GM21390 (cell line): ENCODE measurements around the gene BIK.

ENCODE experiments used
- ATAC-seq: cut with Tn5 transposase; IDR thresholded peaks from one replicate; pipeline ENCODE4 v1.9.1; 2021; ENCODE audit not compliant: unreplicated experiment

Gene BIK, protein sequence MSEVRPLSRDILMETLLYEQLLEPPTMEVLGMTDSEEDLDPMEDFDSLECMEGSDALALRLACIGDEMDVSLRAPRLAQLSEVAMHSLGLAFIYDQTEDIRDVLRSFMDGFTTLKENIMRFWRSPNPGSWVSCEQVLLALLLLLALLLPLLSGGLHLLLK

GRCh38 chr22:43110444-43110926 lies at the start of gene BIK:
TSS of gene BIK (plus strand) at chr22:43110750. CDS start at chr22:43124023, 13,273 bp downstream.
- peak; percentile 41 for ATAC-seq

DNA sequence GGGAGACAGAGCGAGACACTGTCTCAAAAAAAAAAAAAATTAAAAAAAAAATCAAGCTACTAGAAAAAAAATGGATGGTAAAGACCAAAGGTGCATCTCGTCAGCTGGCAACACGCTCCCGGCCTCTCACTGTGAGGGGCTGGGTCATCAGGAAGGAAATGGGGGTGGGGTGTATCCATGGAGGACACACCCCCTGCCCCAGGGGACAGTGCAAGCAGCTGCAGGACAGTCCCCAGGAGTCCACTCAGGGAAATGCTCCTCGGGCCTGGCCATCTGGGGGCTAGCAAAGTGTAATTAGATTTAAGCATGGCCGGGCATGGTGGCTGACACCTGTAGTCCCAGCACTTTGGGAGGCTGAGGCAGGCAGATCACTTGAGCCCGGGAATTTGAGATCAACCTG lies 44.4 kb upstream of the BIK start:
- no peak for ATAC-seq

- ATAC-seq = no peak
These were observed 43.6 kb upstream of the BIK start for GRCh38 chr22:43066844-43067385.

DNA sequence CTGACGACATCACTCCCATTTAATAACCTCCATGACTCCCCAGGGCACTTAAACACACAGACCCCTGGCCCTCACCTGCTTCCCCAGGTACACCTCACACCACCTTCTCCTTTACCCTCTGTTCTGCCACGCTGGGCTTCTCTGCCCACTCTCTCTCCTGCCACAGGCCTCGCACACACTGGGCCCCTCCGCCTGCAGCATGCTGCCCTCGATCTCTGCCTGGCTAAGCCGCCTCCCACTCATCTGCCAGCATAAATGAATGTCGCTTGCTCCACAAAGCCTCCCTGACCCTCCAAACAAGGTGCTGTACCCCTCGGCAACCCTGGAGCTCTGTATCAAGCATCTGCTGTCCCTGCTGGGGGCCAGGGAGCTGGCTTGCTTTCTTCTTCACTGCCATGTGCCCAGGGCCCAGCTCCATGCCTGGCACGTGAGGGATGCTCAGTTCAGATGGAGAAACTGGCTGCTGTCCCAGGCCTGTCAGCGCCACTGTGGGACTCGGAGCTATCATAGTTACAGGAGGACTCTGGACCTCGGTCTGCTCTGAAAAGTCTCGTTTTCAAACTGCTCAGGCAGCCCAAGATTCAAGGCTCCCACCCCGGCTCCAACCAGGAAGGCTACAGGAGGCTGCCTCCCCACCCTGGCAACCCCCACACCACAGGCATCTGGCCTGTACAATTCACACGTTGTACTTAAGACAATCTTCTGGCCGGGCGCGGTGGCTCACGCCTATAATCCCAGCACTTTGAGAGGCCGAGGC lies 33.3 kb upstream of the BIK start:
- no peak for ATAC-seq

GRCh38 chr22:43078522-43078921 lies 32.0 kb upstream of the BIK start:
- ATAC-seq = no peak

DNA sequence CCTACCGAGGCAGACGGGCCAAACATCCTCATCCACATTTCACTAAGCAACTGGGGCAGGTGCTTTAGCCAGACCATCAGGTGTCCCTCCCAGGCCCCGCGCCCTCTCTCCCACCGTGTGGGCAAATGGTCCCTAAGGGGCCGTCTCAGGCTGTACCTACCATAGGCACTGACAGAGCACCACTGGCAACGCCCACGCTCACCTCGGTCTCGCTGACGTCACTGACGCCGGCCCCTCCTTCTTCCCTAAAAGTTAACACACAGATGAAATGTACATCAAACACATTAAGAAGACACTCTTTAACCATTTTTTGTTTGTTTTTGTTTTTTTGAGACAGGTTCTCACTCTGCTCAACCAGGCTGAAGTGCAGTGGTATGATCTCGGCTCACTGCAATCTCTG lies 30.8 kb upstream of the BIK start:
- no peak for ATAC-seq

GRCh38 chr22:43080616-43081015 lies 29.9 kb upstream of the BIK start:
- ATAC-seq = no peak

- no peak for ATAC-seq
These were observed 28.6 kb upstream of the BIK start for GRCh38 chr22:43081968-43082367.

GRCh38 chr22:43085658-43086606 lies 24.6 kb upstream of the BIK start:
- ATAC-seq = no peak

- no peak for ATAC-seq
These were observed 21.9 kb upstream of the BIK start for GRCh38 chr22:43088627-43088983.

GRCh38 chr22:43088984-43089717 lies 21.4 kb upstream of the BIK start, which contains the start of gene TTLL1:
TSS of gene TTLL1 (minus strand) at chr22:43089391. CDS start at chr22:43075586, 13,805 bp downstream.
- peak; percentile 77 for ATAC-seq

DNA sequence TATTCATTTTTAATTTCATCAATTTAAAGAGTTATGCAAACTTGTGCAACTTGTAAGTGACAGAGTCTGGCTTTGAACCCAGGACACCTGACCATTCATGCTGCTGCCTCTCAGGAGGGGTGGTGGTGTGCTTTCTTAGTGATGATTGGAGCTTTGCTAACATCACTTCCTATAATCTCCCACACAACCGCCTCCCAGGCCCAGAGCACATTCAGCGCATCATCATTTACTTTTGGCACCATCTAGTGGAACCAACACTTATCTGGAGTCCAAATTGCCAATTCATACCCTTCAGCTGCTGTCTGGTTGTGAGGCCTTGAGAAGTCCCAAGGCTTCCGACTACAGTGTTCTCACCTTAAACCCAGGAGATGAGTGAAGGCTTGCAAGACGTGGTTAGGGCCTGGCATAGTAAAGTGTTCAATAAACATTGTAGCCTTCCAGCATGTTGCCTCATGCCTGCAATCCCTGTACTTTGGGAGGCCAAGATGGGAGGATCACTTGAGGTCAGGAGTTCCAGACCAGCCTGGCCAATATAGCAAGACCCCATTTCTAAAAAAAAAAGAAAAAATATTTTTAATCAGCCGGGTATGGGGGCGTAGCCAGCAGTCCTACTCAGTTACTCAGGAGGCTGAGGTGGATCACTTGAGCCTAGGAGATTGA lies 20.3 kb upstream of the BIK start:
- ATAC-seq = no peak

DNA sequence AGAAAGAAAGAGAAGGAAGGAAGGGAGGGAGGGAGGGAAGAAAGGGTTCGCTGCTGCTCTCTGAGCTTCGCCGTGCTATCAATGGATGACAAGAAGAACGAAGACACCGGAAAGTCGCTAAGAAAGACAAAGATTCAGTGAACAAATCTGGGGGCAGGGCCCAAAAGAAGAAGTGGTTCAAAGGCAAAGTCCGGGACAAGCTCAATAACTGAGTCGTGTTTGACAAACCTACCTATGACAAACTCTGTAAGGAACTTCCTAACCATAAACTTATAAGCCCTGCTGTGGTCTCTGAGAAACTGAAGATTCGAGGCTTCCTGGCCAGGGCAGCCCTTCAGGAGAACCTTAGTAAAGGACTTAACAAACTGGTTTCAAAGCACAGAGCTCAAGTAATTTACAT lies 18.5 kb upstream of the BIK start:
- no peak for ATAC-seq

DNA sequence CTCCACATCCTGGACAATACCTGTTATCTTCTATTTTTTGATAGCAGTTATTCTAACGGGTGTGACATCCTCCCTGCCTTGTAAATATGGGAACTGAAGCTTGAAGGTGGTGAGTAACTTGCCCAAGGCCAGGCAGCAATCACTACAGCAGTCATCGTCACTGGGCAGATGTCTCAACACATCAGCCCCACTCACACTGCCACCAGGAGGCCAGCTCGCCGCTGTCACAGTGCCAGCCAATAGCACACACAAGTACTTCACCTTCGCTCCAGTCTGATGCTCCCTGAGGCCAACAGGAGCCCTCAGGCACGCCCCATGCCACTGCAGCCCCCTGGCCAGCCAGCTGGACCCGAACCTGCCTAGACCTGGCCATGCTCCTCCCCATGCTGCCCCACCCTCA lies 16.5 kb upstream of the BIK start:
- no peak for ATAC-seq

DNA sequence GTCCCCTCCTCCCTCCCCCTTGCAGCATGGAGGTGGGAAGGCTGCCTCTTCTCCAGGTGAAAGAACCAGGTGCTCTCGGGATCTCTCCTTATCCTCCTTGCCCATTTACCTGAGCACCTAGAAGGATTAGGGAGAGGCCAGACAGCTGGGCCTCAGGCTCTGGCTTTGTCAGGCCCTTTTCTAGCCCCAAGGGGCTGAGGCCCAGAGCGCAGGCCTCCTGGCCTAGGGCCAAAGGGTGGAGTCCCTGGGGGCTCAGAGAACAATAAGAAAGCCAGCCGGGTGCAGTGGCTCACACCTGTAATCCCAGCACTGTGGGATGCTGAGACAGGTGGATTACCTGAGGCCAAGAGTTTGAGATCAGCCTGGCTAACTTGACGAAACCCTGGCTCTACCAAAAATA lies 16.0 kb upstream of the BIK start:
- ATAC-seq = no peak

DNA sequence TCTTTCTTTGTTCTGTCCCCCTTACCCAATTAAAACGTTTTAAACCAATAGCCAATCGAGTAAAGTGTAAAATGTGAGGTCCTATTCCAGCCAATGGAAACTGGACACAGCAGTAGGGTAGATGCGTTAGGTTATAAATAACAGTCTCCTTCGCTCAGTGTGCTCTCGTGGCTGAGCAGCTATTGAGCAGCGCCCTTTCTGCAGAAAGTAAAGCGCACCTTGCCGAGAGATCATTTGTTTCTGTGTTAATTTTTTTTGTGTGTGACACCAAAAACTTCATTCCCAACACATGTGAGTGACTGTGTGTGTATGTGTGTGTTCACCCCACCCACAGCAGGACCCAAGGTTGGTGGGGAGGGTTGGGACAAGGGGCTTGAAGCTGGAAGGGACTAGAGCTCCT lies 14.1 kb upstream of the BIK start:
- ATAC-seq = no peak

GRCh38 chr22:43098356-43098755 lies 12.2 kb upstream of the BIK start:
- no peak for ATAC-seq

- no peak for ATAC-seq
These were observed 11.5 kb upstream of the BIK start for GRCh38 chr22:43099095-43099494.

DNA sequence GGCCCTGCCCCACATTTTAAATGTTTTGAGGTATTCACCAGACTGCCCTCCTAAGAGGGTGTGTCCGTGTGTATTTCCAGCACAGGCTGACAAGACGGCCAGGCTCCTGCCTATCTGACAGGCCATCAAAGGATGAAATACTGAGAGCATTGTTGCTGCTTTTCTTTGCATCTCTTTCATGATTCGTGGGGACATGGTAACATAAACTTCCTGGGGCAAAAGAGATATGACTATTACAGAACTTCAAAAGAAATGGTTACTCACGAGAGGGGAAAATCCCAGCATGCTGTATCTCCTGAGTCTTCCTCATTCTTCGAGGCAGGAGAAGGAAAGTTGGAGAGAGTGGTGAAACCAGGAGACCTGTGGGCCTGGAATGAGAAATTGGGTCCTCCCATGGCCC lies 10.3 kb upstream of the BIK start:
- ATAC-seq = no peak

- no peak for ATAC-seq
These were observed 9.2 kb upstream of the BIK start for GRCh38 chr22:43101306-43101705.
